GM19468 (cell line): ENCODE measurements around the gene GPR15LG.
A peak's percentile ranks its signal among the peaks of the same experiment; 100 is the strongest.
"Not testable (repeated sequence)": the region's sequence is repeated elsewhere in the genome, so short reads cannot be mapped to it uniquely, and the experiment has no call there.

Experiments used
- ATAC-seq: cut with Tn5 transposase; IDR thresholded peaks from one replicate; pipeline ENCODE4 v1.9.1; 2021; ENCODE audit warnings: mild to moderate bottlenecking, moderate library complexity, moderate number of reproducible peaks; ENCODE audit not compliant: unreplicated experiment; ENCODE audit errors: extremely low read depth

Gene GPR15LG

GRCh38 chr10:84163996-84164395 lies 9.6 kb upstream of the GPR15LG start:
- ATAC-seq, result no peak

DNA sequence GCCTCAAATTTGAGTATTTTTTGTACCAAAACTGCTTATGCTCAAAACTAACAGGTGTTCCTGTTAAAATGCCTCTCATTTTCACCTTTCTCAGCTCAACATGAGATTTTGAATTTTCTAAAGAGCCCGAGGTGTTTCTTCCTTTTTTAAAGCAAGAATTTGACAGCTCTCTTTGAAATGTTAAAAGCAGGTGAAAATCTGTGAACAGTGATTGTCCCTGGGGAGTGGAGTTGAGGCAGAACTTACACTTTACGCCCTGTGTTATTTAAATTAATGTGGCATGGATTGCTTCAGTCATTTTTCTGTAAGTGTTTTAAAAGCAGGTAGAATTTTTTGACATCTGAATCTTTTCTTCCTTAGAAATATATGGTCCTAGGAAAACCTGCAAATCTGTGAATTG lies 9.2 kb upstream of the GPR15LG start:
- no peak for ATAC-seq

GRCh38 chr10:84166620-84167288 lies 6.8 kb upstream of the GPR15LG start:
- ATAC-seq, result peak; percentile 34

- not testable (repeated sequence) for ATAC-seq
These were observed 6.3 kb upstream of the GPR15LG start for GRCh38 chr10:84167289-84167653.

DNA sequence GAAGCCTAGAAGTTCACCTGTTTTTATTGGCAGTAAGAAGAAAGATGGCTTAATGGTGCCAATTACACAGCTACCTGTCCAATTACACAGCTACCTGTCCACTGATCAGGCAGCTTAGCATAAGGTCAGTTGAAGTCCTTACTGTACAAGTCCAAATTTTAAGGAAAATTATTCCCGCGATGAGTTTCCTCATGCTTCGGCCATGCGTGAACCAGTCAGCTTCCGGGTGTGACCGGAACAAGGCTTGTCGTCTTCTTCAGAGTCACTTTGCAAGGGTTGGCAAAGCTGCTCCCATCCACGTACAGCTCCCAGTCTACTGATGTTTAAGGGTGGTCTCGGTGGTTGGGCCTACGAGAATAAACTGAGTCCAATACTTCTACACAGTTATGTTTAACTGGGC lies 5.2 kb upstream of the GPR15LG start:
- not testable (repeated sequence) for ATAC-seq

- not testable (repeated sequence) for ATAC-seq
These were observed 2.4 kb upstream of the GPR15LG start for GRCh38 chr10:84171237-84171636.

- not testable (repeated sequence) for ATAC-seq
These were observed 1.7 kb upstream of the GPR15LG start for GRCh38 chr10:84171700-84172466.

DNA sequence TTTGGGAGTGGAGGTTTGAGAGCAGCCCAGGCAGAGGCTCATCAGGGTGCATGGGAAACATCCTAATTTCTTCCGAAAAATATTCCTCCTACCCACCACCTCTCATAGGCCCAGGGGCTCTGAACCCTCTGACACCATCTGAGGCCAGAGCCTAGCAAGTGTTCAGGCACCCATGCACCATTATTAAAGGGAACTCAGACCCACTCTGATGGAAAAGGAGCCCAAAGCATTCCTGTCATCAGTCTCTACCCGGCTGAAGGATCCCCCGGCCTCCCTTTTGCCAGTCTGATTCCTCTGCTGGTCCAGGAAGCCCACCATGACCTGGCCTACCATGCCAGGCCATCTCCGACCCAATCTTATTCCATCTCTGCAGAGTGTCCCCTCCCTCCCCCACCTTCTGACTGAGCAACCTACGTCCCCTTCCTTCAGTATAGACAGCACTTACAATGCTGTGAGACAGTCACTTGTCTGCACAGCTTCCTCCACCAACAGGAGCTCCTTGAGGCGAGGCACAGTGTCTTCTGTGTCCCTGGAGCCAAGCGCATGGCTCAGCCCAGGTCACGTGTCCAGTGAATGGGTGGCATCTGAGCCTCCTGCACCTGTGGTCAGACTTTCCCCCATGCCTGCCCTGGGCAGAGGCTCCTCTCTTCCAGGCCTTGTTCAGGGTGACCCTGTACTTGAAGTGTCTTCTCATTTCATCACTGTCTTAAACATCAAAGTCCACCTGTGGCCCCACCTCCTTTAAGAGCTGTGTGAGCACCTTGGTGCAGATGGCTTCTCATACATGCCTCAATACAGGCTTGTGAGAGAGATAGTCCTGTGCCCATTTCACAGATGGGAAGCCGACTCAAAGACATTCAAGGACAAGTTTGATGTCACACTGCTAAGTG lies 889 bp upstream of the GPR15LG start:
- no peak for ATAC-seq

- ATAC-seq, result no peak
These were observed 1.8 kb downstream of the GPR15LG start for GRCh38 chr10:84175436-84175835.

DNA sequence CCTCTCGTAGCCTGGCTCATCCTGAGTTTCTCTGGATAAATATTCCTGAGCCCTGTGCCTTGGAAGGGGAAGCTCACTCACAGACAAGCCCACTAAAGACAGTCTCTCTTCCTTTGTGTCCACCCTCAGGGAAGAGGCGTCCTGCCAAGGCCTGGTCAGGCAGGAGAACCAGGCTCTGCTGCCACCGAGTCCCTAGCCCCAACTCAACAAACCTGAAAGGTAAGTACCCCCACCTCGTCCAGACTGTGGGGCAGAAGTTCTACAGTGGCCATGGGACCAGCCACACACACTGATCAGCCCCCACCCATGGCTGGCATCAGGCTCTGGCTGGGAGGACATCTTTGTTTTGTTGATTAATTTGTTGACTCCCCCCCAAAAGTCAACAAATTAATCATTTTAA lies 2.8 kb downstream of the GPR15LG start:
- no peak for ATAC-seq

GRCh38 chr10:84176836-84177474 lies 3.4 kb downstream of the GPR15LG start:
- ATAC-seq, result no peak

DNA sequence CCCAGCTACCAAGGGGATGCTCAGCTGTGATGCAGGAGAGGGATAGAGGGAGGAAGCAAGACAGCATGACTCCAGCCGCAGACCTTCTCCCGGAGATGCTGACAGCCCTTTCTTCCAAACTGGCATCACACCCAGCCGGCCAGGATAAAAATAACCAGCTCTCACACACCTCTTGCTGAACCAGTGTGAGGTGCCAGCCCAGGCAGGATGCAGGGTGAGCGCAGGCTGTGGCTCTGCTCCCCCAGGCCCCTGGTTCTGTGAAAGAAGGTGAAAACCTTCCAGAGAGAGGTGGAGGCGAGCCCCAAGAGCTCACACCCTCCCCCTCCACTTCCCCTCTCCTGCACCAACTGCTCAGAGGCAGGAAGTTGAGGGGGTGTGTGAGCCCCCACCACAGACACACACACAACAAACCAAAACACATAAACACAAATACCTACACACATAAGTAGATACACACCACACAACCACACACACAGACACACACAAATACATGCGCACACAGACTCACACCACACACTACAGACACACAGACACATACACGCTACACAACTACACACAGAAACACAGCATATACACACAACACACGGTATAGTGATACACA lies 4.0 kb downstream of the GPR15LG start:
- peak; percentile 42 for ATAC-seq

GRCh38 chr10:84178160-84178609 lies 4.6 kb downstream of the GPR15LG start:
- no peak for ATAC-seq

GRCh38 chr10:84179059-84179710 lies 5.6 kb downstream of the GPR15LG start:
- peak; percentile 92 for ATAC-seq

DNA sequence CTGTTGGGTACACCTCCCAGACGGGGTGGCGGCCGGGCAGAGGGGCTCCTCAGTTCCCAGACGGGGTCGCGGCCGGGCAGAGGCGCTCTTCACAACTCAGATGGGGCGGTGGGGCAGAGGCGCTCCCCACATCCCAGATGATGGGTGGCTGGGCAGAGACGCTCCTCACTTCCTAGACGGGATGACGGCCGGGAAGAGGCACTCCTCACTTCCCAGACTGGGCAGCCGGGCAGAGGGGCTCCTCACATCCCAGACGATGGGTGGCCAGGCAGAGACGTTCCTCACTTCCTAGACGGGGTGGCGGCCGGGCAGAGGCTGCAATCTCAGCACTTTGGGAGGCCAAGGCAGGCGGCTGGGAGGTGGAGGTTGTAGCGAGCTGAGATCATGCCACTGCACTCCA lies 6.8 kb downstream of the GPR15LG start:
- ATAC-seq, result not testable (repeated sequence)

DNA sequence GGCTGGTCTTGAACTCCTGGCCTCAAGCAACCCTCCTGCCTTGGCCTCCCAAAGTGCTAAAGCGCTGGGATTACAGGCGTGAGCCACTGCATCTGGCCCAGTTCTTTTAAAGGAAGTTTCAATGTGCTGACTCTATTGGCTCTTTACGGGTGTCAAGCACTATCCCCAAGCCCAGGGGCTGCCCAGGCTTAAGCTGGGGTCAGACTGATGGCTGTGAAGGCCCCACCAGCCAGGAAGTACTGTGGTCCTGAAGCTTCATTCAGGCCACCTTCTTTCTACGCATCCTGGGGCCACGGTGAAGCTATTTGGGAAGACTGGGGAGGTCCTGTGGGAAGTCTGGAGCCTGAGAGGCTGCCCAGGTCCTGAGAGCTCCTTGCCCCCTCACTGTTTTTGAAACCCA lies 8.0 kb downstream of the GPR15LG start:
- ATAC-seq, result no peak

GRCh38 chr10:84184517-84184916 lies 10.9 kb downstream of the GPR15LG start:
- ATAC-seq, result no peak

GRCh38 chr10:84185526-84186175 lies 12.1 kb downstream of the GPR15LG start:
- ATAC-seq, result no peak

DNA sequence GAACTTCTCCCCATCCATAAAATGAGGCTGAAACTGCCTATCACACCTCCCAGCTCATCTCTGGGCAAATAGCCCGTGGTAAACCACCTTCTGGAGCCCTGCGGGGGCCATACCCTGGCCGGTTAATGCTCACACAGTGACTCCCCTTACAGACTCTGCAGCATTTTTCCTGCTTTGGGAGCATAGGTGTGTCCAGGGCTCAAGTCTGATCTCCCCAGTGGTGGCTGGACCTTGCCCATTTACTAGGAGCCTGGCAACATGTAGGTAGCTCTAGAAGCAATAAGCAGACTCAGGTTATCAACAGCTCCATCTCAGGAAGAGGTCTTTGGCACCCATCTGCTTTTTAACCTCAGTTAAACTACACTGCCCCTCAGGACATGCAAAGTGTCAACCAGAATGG lies 15.2 kb downstream of the GPR15LG start:
- ATAC-seq, result no peak
